HFF-Myc (cell line): ENCODE measurements around the gene TRDMT1.

Source experiments
- DNase-seq: peaks from one replicate; pipeline ENCODE4 v3.0.0-alpha.2; 2011; ENCODE audit warnings: low read depth; ENCODE audit errors: extremely low read depth
- H3K4me3 ChIP-seq: replicated peaks from 2 replicates; pipeline ENCODE4 v1.5.1; 2011; ENCODE audit warnings: low read depth, mild to moderate bottlenecking, control low read depth, low read length
- CTCF ChIP-seq: IDR thresholded peaks from 2 replicates; pipeline ENCODE4 v1.5.1; 2012; ENCODE audit warnings: mild to moderate bottlenecking, low read depth, low read length, control low read depth; ENCODE audit errors: missing control alignments

TRDMT1 gene

GRCh38 chr10:17210361-17210760 lies 8.9 kb upstream of the TRDMT1 start:
- H3K4me3 ChIP-seq: no peak overlapping the region
- no peak for DNase-seq
- TF ChIP-seq CTCF: no peak

GRCh38 chr10:17209881-17210280 lies 8.4 kb upstream of the TRDMT1 start:
- no peak for DNase-seq
- no peak for TF ChIP-seq CTCF
- H3K4me3 ChIP-seq: no peak overlapping the region

- no peak for TF ChIP-seq CTCF
- no peak overlapping the region for H3K4me3 ChIP-seq
- DNase-seq: no peak
Measured at GRCh38 chr10:17209302-17209701, 7.8 kb upstream of the TRDMT1 start.

DNA sequence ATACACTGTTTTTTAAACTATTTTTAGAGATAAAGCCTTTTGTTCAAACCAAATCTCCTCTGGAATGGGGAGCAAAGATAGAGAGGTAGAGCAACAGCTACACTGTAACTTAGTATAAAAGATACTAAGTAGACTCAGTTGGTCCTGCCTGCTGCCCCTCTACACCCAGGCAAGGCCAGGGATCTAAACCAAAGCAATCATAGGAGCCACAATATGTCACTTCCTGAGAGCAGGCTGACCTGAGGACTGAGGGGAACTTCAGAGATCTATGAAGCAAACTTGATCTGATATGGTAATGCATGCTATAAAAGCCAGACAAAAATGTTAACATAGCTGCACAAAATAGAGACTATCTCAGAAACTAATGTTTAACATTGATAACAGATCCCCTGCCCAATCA lies 7.0 kb upstream of the TRDMT1 start:
- no peak for DNase-seq
- TF ChIP-seq CTCF: no peak
- no peak overlapping the region for H3K4me3 ChIP-seq

DNA sequence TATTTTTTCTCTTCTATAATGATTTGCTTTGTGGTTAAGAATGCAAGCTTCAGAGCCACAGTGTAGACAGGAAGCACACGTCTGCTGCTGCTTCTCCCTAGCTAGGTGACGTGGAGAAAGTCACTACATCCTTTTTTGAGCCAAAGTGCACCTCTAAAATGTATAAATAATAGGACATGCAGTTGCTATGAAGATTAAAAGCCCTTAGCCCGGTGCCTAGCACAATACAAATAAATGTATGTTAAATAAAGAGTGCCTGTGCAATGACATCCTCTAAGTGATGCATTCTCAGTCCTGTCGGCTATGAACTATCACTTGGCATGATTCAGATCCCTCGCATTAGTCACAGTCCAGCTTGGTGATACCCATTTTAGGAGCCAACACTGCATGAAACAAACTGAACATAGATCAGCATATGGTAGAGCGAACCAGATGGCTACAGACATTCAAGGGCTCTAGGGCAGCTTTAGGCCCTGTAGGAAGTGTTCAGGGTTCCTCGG lies 4.8 kb upstream of the TRDMT1 start:
- no peak for TF ChIP-seq CTCF
- H3K4me3 ChIP-seq: no peak overlapping the region
- DNase-seq: no peak

GRCh38 chr10:17203416-17203815 lies 1.9 kb upstream of the TRDMT1 start:
- no peak for DNase-seq
- TF ChIP-seq CTCF: no peak
- H3K4me3 ChIP-seq: no peak overlapping the region

DNA sequence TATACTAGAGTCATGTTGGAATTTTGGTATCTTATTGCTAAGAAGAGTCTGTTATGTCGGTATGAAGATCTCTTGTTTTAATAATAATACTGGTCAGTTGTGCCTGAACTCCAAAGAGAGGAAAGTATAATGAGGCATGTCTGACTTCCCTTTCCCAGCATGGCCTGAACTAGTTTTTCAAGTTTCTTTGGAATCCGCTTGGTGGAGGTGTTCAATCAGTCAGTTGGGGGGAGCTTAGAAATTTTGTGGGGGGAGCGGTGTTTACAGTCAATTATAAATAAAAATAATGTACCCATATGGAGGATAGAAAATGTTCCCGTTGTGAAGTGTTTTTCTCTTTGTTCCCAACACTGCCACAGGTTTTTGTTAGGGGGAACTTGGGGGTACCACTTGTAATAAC lies 1.5 kb upstream of the TRDMT1 start:
- no peak for TF ChIP-seq CTCF
- no peak overlapping the region for H3K4me3 ChIP-seq
- DNase-seq: no peak
